ENCODE data around the gene ACTA2. TPM values are rescaled to one million over a fixed set of nuclear protein-coding genes. Genes with fewer than 3 reads are reported as not detected.

Gene ACTA2
- total RNA-seq, 4 donors from 2014 or later = 144 to 840 (median 162) TPM

- ATAC-seq (ENCODE audit: low FRiP score) = no peak
- TF ChIP-seq CTCF (IDR thresholded peaks at IDR 0.05) = no peak
- DNase-seq (ENCODE audit: low spot score) = no peak
Measured at GRCh38 chr10:88964360-88964759, 11.8 kb upstream of the ACTA2 start.

DNA sequence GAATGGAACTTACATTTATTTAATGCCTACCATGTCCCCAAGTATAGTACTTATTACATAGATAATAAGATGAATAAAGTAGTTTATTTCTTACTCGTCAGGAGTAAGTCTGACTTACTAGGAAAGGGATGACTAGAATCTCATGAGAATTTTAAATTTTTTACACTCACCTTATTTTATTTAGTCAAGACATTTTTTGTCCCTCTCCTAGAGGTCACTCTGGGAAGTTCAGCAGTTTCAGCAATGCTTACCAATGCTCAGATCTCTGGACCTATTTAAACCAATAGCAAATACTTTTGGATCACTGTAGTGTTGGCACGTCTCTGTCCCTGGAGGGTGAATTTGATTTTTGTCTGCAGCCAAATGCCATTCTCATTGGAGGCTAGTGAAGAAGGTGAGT, 10.7 kb upstream of the ACTA2 start:
- no peak for TF ChIP-seq CTCF (IDR thresholded peaks at IDR 0.05)
- ATAC-seq (ENCODE audit: low FRiP score) = no peak
- no peak for DNase-seq (ENCODE audit: low spot score)

DNA sequence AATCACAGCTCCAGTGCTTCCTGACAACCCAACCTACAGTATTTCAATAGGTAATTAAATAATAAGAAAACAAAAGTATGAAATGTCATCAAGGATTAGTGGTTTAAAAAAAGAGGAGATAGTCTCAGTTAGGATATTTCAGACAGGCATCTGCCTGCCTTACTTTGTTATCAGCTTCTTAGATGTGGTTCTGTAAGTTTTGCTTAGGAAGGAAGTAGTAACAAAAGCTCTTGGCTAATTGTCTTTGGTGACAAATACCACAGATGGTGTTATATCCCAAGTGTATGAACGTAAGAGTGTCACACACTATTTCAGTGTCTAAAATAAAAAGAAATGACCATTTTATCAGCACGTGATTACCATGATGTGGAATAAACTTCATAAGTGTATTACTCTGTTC, 9.8 kb upstream of the ACTA2 start:
- DNase-seq (ENCODE audit: low spot score) (no peak), ATAC-seq (ENCODE audit: low FRiP score) (no peak)
- TF ChIP-seq CTCF (IDR thresholded peaks at IDR 0.05) = no peak

DNA sequence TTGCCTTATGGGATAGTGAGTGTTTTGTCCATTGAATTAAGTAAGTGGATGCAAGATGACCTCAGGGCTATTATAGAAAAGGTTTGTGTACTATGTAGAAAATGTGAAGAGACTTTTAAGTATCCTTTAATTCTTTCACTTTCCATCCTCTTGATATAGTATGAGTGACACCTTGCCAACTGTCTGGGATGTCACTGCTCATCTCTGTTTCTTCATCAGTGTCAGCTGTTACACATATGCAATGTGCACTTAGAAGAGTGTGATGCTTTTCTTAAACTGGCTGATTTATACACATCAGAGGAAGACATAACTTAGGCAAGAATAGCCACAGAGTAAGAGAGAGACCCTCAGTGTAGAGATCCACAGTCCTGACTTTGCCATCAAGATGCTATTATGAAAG, 8.7 kb upstream of the ACTA2 start:
- ATAC-seq (ENCODE audit: low FRiP score) (no peak), DNase-seq (ENCODE audit: low spot score) (no peak)
- no peak for TF ChIP-seq CTCF (IDR thresholded peaks at IDR 0.05)

DNA sequence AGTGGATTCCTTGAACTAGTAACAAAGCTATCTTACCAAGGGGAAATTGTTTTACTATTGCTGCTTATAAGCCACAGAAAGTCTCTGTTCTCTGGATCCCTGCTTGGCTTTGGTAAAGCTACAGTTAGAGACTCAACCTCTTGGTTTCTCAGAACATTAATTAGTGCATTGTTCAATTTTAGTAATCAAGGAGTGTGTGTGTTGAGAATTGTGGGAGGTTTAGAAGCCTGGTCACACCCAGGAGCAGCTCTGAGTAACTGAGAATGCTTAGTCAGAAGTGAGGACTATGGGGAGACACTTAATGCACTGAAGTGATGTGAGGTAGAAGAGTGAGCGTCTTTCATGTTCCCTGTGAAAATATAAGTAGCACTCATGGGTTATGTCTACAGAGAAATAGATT, 8.2 kb upstream of the ACTA2 start:
- DNase-seq (ENCODE audit: low spot score) = no peak
- no peak for TF ChIP-seq CTCF (IDR thresholded peaks at IDR 0.05)
- ATAC-seq (ENCODE audit: low FRiP score) = no peak

- DNase-seq (ENCODE audit: low spot score) = no peak
- no peak for ATAC-seq (ENCODE audit: low FRiP score)
- no peak for TF ChIP-seq CTCF (IDR thresholded peaks at IDR 0.05)
Measured at GRCh38 chr10:88958721-88959120, 6.1 kb upstream of the ACTA2 start.

GRCh38 chr10:88957381-88957780, 4.8 kb upstream of the ACTA2 start:
- no peak for ATAC-seq (ENCODE audit: low FRiP score)

More at GRCh38 chr10:88957381-88957780, 4.8 kb upstream of the ACTA2 start:
- no peak for TF ChIP-seq CTCF (IDR thresholded peaks at IDR 0.05)
- DNase-seq (ENCODE audit: low spot score) = no peak
